Neural cell (in vitro differentiated cells): ENCODE results near the gene A4GALT.

Source experiments
- CTCF ChIP-seq: fragments of 450-650 bp; IDR thresholded peaks from 2 replicates; pipeline ENCODE4 v1.5.1; 2014; ENCODE audit warnings: antibody characterized with exemption, mild to moderate bottlenecking, moderate library complexity; ENCODE audit not compliant: poor library complexity, severe bottlenecking
- EP300 ChIP-seq: fragments of 450-650 bp; conservative IDR thresholded peaks from 2 replicates; pipeline ENCODE4 v1.6.1; 2014; ENCODE audit warnings: antibody characterized with exemption, mild to moderate bottlenecking, moderate library complexity; ENCODE audit not compliant: poor library complexity, severe bottlenecking
- MXI1 ChIP-seq: fragments of 450-650 bp; conservative IDR thresholded peaks from 2 replicates; pipeline ENCODE4 v1.6.1; 2014; ENCODE audit warnings: antibody characterized with exemption, mild to moderate bottlenecking; ENCODE audit not compliant: poor library complexity, severe bottlenecking
- POLR2AphosphoS5 ChIP-seq: IDR thresholded peaks from 2 replicates; pipeline ENCODE4 v1.6.1; 2012
- TF ChIP-seq, protein P1 (sequence below): IDR thresholded peaks from 2 replicates; pipeline ENCODE4 v1.6.1; 2012; ENCODE audit warnings: borderline replicate concordance

- TF ChIP-seq CTCF, result no peak
- no peak for TF ChIP-seq EP300
- TF ChIP-seq POLR2AphosphoS5, result no peak
- no peak for TF ChIP-seq MXI1
- TF ChIP-seq, protein P1, sequence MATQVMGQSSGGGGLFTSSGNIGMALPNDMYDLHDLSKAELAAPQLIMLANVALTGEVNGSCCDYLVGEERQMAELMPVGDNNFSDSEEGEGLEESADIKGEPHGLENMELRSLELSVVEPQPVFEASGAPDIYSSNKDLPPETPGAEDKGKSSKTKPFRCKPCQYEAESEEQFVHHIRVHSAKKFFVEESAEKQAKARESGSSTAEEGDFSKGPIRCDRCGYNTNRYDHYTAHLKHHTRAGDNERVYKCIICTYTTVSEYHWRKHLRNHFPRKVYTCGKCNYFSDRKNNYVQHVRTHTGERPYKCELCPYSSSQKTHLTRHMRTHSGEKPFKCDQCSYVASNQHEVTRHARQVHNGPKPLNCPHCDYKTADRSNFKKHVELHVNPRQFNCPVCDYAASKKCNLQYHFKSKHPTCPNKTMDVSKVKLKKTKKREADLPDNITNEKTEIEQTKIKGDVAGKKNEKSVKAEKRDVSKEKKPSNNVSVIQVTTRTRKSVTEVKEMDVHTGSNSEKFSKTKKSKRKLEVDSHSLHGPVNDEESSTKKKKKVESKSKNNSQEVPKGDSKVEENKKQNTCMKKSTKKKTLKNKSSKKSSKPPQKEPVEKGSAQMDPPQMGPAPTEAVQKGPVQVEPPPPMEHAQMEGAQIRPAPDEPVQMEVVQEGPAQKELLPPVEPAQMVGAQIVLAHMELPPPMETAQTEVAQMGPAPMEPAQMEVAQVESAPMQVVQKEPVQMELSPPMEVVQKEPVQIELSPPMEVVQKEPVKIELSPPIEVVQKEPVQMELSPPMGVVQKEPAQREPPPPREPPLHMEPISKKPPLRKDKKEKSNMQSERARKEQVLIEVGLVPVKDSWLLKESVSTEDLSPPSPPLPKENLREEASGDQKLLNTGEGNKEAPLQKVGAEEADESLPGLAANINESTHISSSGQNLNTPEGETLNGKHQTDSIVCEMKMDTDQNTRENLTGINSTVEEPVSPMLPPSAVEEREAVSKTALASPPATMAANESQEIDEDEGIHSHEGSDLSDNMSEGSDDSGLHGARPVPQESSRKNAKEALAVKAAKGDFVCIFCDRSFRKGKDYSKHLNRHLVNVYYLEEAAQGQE, result no peak
Observed at GRCh38 chr22:42720263-42721044, at the start of gene A4GALT.
